H1 (cell line): ENCODE results near the gene ARPC2. TPM values are rescaled to one million over a fixed set of nuclear protein-coding genes. Genes with fewer than 3 reads are reported as not detected.

Experiments used
- CBX8 ChIP-seq: fragments of 300-800, 300-1000 bp; sonication (generic); IDR thresholded peaks from 2 replicates; pipeline ENCODE4 v1.7.1; 2016; ENCODE audit warnings: low read depth, low read length, borderline replicate concordance
- EGR1 ChIP-seq: IDR thresholded peaks from 2 replicates; pipeline ENCODE4 v1.6.1; 2011; ENCODE audit warnings: low read depth, low read length, borderline replicate concordance
- FOSL1 ChIP-seq: IDR thresholded peaks from 2 replicates; pipeline ENCODE4 v1.6.1; 2011; ENCODE audit warnings: mild to moderate bottlenecking, low read depth, low read length, moderate library complexity; ENCODE audit not compliant: insufficient read depth
- POLR2A ChIP-seq, 2 experiments: IDR thresholded peaks; 1 replicate in 1 of 2; 2 replicates in 1 of 2; pipeline ENCODE4 v1.6.1; 2011; ENCODE audit warnings: low read depth in 2 of 2, low read length in 2 of 2, mild to moderate bottlenecking in 2 of 2; ENCODE audit errors: control extremely low read depth in 1 of 2
- POLR2AphosphoS5 ChIP-seq: IDR thresholded peaks from 2 replicates; pipeline ENCODE4 v1.6.1; 2011; ENCODE audit warnings: low read depth, low read length
- RBBP5 ChIP-seq: IDR thresholded peaks from 2 replicates; pipeline ENCODE4 v1.7.1; 2012; ENCODE audit warnings: low read depth, mild to moderate bottlenecking, inconsistent platforms, low read length, moderate library complexity, borderline replicate concordance
- SIN3A ChIP-seq, 2 experiments: IDR thresholded peaks in 1 of 2; conservative IDR thresholded peaks in 1 of 2; 2 replicates each; pipeline ENCODE4 v1.6.1; 2011 to 2012; ENCODE audit warnings: low read length in 2 of 2, improper control_type of control experiment in 1 of 2, low read depth in 1 of 2, mild to moderate bottlenecking in 1 of 2
- TAF1 ChIP-seq: IDR thresholded peaks from 2 replicates; pipeline ENCODE4 v1.6.1; 2011; ENCODE audit warnings: mild to moderate bottlenecking, low read depth, low read length
- TAF7 ChIP-seq: optimal IDR thresholded peaks from 2 replicates; pipeline ENCODE3; 2011; ENCODE audit warnings: low read depth, mild to moderate bottlenecking, inconsistent platforms, low read length, moderate library complexity, borderline replicate concordance
- YY1 ChIP-seq: IDR thresholded peaks from 2 replicates; pipeline ENCODE4 v1.6.1; 2011; ENCODE audit warnings: low read depth, mild to moderate bottlenecking, low read length
- polyA plus RNA-seq, 7 experiments: library from polyadenylated mRNA; depleted of rRNA in 3 of 7; stranded (reverse) in 5 of 7; unstranded in 2 of 7; fragments of >200 nt in 5 of 7; fragments of 200-250 nt in 2 of 7; gene quantifications; 1 replicate in 5 of 7; 2 replicates in 1 of 7; 4 replicates in 1 of 7; pipeline versions ENCODE4 v1.2.1 to v1.2.3, GENCODE V29; 2011 to 2013; ENCODE audit warnings: missing spikeins in 2 of 7, mixed read lengths in 2 of 7
- total RNA-seq: library from RNA; stranded (reverse); fragmentation: NEBNext Ultra II Directional; extraction: Animal tissue kit (Norgen Biotek cat#: 25700); gene quantifications from 2 replicates; pipeline ENCODE4 v1.2.1, GENCODE V29; 2021
- TF ChIP-seq, protein P1 (sequence below): fragments of 300-600 bp; sonication (generic); IDR thresholded peaks from 2 replicates; pipeline ENCODE4 v1.7.1; 2012; ENCODE audit warnings: low read length, moderate library complexity, mild to moderate bottlenecking, inconsistent platforms; ENCODE audit not compliant: insufficient replicate concordance
- TF ChIP-seq, protein P2 (sequence below): IDR thresholded peaks from 2 replicates; pipeline ENCODE4 v1.6.1; 2012; ENCODE audit warnings: inconsistent platforms

ARPC2 gene
- total and polyA plus RNA-seq, 2 of the 8 experiments (the other 6 are each of a cell fraction or from before 2014, with no cell fraction given), result 174 to 195 TPM

DNA sequence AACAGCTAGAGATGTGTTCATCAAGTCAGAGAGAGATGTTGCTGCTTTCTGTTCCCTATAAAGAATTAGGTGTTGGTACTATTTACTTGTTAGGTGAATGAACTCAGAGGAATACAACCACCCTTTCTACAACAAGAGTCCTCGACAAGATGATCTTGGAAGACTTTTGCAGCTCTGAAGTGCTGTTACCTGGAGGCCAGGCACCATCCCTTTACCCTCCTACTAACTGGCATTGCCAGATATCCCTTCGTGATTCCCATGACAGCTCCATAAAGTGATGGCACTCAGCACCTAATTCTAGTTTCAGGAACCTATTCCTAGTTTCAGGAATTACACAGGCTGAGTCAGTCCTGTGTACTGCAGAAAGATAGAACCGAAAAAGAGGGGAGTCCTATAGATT, 9.9 kb downstream of the ARPC2 start (continued):
- TF ChIP-seq, protein P1, sequence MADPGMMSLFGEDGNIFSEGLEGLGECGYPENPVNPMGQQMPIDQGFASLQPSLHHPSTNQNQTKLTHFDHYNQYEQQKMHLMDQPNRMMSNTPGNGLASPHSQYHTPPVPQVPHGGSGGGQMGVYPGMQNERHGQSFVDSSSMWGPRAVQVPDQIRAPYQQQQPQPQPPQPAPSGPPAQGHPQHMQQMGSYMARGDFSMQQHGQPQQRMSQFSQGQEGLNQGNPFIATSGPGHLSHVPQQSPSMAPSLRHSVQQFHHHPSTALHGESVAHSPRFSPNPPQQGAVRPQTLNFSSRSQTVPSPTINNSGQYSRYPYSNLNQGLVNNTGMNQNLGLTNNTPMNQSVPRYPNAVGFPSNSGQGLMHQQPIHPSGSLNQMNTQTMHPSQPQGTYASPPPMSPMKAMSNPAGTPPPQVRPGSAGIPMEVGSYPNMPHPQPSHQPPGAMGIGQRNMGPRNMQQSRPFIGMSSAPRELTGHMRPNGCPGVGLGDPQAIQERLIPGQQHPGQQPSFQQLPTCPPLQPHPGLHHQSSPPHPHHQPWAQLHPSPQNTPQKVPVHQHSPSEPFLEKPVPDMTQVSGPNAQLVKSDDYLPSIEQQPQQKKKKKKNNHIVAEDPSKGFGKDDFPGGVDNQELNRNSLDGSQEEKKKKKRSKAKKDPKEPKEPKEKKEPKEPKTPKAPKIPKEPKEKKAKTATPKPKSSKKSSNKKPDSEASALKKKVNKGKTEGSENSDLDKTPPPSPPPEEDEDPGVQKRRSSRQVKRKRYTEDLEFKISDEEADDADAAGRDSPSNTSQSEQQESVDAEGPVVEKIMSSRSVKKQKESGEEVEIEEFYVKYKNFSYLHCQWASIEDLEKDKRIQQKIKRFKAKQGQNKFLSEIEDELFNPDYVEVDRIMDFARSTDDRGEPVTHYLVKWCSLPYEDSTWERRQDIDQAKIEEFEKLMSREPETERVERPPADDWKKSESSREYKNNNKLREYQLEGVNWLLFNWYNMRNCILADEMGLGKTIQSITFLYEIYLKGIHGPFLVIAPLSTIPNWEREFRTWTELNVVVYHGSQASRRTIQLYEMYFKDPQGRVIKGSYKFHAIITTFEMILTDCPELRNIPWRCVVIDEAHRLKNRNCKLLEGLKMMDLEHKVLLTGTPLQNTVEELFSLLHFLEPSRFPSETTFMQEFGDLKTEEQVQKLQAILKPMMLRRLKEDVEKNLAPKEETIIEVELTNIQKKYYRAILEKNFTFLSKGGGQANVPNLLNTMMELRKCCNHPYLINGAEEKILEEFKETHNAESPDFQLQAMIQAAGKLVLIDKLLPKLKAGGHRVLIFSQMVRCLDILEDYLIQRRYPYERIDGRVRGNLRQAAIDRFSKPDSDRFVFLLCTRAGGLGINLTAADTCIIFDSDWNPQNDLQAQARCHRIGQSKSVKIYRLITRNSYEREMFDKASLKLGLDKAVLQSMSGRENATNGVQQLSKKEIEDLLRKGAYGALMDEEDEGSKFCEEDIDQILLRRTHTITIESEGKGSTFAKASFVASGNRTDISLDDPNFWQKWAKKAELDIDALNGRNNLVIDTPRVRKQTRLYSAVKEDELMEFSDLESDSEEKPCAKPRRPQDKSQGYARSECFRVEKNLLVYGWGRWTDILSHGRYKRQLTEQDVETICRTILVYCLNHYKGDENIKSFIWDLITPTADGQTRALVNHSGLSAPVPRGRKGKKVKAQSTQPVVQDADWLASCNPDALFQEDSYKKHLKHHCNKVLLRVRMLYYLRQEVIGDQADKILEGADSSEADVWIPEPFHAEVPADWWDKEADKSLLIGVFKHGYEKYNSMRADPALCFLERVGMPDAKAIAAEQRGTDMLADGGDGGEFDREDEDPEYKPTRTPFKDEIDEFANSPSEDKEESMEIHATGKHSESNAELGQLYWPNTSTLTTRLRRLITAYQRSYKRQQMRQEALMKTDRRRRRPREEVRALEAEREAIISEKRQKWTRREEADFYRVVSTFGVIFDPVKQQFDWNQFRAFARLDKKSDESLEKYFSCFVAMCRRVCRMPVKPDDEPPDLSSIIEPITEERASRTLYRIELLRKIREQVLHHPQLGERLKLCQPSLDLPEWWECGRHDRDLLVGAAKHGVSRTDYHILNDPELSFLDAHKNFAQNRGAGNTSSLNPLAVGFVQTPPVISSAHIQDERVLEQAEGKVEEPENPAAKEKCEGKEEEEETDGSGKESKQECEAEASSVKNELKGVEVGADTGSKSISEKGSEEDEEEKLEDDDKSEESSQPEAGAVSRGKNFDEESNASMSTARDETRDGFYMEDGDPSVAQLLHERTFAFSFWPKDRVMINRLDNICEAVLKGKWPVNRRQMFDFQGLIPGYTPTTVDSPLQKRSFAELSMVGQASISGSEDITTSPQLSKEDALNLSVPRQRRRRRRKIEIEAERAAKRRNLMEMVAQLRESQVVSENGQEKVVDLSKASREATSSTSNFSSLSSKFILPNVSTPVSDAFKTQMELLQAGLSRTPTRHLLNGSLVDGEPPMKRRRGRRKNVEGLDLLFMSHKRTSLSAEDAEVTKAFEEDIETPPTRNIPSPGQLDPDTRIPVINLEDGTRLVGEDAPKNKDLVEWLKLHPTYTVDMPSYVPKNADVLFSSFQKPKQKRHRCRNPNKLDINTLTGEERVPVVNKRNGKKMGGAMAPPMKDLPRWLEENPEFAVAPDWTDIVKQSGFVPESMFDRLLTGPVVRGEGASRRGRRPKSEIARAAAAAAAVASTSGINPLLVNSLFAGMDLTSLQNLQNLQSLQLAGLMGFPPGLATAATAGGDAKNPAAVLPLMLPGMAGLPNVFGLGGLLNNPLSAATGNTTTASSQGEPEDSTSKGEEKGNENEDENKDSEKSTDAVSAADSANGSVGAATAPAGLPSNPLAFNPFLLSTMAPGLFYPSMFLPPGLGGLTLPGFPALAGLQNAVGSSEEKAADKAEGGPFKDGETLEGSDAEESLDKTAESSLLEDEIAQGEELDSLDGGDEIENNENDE, result no peak
- TF ChIP-seq TAF1 (no peak), CBX8 (no peak), FOSL1 (no peak), POLR2AphosphoS5 (no peak), POLR2A (IDR thresholded peaks at IDR 0.05; ENCODE audit: control extremely low read depth in 1 of 2, low read depth in 2 of 2, low read length in 2 of 2) (no peak), RBBP5 (no peak), YY1 (no peak), EGR1 (no peak), SIN3A (conservative IDR thresholded peaks at IDR 0.05 in 1 of 2, IDR thresholded peaks at IDR 0.05 in 1 of 2; ENCODE audit: low read depth in 1 of 2, low read length in 2 of 2) (no peak), TAF7 (no peak)
- TF ChIP-seq, protein P2, sequence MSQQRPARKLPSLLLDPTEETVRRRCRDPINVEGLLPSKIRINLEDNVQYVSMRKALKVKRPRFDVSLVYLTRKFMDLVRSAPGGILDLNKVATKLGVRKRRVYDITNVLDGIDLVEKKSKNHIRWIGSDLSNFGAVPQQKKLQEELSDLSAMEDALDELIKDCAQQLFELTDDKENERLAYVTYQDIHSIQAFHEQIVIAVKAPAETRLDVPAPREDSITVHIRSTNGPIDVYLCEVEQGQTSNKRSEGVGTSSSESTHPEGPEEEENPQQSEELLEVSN, result no peak
